Activated CD4-positive, alpha-beta T cell treated with anti-CD3 and anti-CD28 coated beads for 4 hours (primary cell): Measurements from ENCODE around the gene PPP3CB.

Source experiments
- DNase-seq, 2 donors: peaks; one replicate each; pipeline ENCODE4 v3.0.0-alpha.2; 2020

Gene PPP3CB

DNA sequence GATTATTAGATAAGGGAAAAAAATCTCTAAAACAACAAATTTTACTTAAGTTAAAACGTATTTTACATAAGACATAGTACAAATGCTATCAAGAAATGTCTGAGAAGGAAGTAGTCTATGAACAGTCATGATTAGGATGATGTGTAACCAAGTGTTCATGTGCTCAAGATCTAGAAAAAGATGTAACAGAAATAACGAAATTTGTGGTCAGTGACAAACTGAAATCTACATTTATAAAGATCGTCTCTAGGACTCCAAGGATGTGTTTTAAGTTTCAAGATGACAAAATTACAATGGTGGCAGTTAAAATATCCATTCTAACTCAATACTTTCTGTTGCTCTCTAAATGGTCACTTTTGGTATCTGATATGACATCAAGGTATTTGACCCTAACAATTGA, 17.2 kb downstream of the PPP3CB start:
- DNase-seq = no peak

- no peak for DNase-seq
Observed at GRCh38 chr10:73471226-73471625, 24.6 kb downstream of the PPP3CB start.

DNA sequence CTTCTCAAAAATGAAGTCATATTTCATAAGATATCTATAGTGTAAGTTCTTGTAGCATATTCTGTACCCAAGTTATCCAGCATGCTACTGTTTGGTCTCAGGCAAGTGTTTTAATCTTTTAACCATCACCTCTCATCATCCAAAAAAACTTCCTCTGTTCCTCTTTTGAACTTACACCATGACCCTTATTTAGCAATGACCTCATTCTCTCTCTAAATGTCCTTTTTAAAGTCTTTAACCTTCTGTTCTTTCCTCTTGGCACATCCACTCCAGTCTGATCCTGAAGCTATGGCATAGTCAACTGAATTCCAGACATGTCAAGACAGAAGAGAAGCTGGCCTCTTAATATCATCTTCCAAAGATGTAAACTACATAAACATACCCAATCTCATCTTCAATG, 26.2 kb downstream of the PPP3CB start:
- DNase-seq = no peak

GRCh38 chr10:73467206-73467605, 28.6 kb downstream of the PPP3CB start:
- DNase-seq = no peak

- DNase-seq = no peak
Observed at GRCh38 chr10:73465978-73466726, 29.7 kb downstream of the PPP3CB start.

GRCh38 chr10:73460897-73461296, 34.9 kb downstream of the PPP3CB start:
- no peak for DNase-seq

GRCh38 chr10:73459683-73460314, 36.0 kb downstream of the PPP3CB start:
- DNase-seq = no peak

- DNase-seq = no peak
Observed at GRCh38 chr10:73456187-73456890, 39.5 kb downstream of the PPP3CB start.

DNA sequence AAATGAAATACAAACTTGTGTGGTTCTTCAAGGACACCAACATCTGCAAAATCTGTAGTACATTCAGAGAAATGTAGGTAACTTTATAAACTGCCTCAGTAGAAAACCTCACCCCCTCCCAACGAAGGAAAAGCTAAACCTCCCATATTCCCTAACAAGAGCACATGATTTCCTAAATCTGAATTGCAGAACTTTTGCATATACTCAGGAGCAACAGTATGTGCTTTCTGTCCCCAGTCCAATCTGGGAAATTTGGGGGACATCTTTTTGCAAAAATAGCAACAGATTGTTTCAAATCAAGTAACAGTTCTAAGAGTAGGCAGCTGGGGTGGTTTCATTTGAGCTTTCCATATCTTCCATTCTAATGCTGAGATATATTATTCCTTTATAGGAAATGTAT, 46.7 kb downstream of the PPP3CB start:
- DNase-seq = no peak

DNA sequence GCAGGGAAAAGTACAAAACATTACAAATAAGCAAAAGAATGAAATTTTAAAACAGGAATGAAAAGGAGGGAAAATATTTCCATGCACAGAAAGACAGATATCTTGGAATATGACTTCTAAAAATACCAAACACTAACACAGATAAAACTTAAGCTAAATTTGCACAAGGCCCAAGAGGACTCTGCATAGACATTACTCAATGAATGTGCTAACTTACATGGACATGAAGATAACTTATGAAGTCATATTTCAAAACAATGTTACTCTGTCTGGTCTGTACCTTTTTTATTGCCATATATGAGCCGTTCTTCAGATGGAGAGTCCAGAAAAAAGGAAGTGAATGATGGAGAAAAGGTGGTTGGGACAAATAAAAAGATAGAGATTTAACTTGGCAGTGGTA, 47.4 kb downstream of the PPP3CB start:
- DNase-seq = no peak

DNA sequence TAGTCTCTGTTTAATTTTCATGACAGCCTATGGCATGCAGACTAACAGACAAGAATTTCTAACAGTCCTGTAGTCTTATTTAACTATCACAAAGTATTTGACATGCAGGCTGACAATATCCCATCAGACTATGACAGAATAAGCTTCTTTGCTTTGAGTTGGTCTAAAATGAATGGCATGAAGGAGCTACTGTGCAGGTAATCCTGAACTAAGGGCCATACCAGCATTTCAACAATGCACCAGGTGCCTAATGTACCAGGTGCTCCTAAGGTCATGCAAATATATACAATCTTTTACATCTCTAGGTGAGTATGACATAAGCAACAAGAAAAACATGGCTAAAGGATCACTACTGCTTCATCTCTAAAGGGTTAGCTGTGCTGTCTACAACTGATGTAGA, 48.9 kb downstream of the PPP3CB start:
- DNase-seq = no peak

- no peak for DNase-seq
Observed at GRCh38 chr10:73444457-73444856, 51.4 kb downstream of the PPP3CB start.

GRCh38 chr10:73439605-73440312, 56.1 kb downstream of the PPP3CB start:
- DNase-seq = no peak

GRCh38 chr10:73439055-73439454, 56.8 kb downstream of the PPP3CB start:
- no peak for DNase-seq

- no peak for DNase-seq
Observed at GRCh38 chr10:73433538-73433867, 62.3 kb downstream of the PPP3CB start, which contains the start of gene MSS51. Gene MSS51 (minus strand): TSS chr10:73433561. CDS start chr10:73428284, 5,277 bp downstream.

GRCh38 chr10:73432646-73433537, 62.9 kb downstream of the PPP3CB start:
- no peak for DNase-seq

DNA sequence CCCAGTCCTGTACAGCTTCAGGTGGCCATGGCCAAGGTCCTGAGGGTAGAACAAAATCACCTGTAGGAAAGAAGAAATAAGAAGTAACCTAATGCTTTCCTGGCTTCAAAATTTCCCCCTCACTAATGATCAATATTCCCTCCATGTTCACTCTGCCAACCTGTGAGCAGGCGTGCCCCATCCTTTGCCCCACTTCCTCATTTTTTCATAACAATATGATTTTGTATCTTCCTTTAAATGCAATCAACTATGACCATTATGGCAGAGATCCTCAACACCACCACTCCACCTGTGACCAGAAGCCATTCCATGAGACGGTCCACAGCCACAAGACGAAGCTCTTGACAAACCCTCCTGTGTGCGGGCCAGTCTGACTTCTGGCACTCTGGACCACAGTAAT, 69.5 kb downstream of the PPP3CB start:
- DNase-seq = no peak

DNA sequence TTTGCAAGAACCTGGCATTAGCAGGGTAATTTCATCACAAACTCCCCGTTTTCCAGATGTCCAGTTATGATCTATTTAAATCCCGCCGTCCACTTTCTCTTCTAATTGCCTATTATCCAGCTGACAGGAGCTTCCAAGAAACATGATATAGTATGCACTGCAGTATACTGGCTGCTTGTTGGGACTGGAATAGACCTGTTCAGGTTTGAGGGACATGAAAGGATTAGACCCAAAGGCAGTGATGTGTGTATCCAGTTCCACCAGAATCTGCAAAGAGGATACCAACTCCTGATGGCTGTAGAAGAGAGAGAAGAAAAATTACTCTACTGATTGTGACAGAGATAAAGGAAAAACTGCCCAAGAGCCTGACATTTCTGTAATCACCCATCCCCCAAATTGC, 71.3 kb downstream of the PPP3CB start:
- no peak for DNase-seq

- no peak for DNase-seq
Observed at GRCh38 chr10:73423309-73423708, 72.5 kb downstream of the PPP3CB start.

DNA sequence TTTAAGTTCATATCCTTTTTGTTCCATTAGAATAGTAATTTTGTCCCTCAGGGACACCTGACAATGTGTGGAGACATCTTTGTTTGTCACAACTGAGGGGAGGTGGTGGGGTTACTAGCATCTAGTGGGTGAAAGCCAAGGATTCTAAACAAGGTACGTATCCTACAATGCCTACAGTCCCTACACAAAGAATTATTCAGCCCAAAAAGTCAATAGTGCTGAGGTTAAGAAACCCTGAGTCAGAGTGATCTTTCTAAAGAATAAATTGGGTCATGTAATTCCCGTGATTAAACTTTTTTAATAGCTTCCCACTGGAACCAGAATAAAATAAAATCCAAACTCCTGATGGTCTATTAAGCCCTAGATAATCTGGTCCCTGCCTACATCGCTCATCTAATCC, 79.3 kb downstream of the PPP3CB start:
- DNase-seq = no peak

DNA sequence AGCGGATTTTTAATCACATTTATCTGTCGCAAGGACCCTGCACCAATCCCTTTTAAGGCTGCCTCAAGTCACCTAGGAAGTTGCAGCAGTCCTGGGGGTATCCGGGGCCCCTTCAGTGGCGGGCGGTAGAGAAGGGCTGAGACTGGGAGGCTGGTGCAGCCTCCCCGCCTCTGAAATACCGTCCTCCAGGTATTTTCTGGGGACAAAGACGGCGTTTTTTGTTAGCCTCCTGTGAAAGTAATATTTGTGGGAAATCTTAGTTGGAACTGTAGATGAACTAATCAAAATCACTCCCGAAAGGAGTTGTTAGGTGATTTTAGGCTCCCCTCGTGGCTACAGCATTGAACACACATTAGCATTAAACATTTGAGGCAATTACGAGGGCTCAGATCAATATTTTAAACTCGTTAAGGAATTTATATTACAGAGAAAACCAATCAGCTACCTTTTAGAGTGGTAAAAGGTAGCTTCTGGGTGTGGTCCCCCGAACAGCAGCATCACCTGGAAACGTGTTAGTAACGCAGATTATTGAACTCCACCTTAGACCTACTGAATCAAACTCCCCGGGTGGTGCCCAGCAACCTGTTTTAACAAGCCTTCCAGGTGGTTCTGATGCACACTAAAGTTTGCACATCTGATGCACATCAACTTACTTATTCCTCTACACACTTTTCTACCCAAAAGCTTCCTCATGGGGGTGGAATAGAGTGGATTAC, 81.4 kb downstream of the PPP3CB start:
- no peak for DNase-seq
